Small intestine (tissue), 7 donors: ENCODE results near the gene CAPN14. TPM values are rescaled to one million over a fixed set of nuclear protein-coding genes. Genes with fewer than 3 reads are reported as not detected.

Experiments
- DNase-seq, 2 donors: peaks; one replicate each; pipeline versions ENCODE4 v3.0.0 to v3.0.0-alpha.2; 2013
- FAIRE-seq: peaks from 2 replicates; lab custom pipeline; 2012; peaks lifted over from hg19 to GRCh38; lab: Jason Lieb, UNC
- H3K27ac ChIP-seq, 3 donors: one replicate each; pipeline ENCODE4 v1.5.1; 2013; ENCODE audit warnings: low read length in 2 of 3, mild to moderate bottlenecking in 2 of 3, control low read depth in 1 of 3, inconsistent platforms in 1 of 3, low read depth in 1 of 3, moderate library complexity in 1 of 3
- H3K27me3 ChIP-seq, 3 donors: one replicate each; pipeline ENCODE4 v1.6.1; 2013; ENCODE audit warnings: low read length in 3 of 3, inconsistent platforms in 1 of 3; ENCODE audit not compliant: control insufficient read depth in 3 of 3, insufficient read depth in 3 of 3
- H3K36me3 ChIP-seq, 3 donors: one replicate each; pipeline ENCODE4 v1.6.1; 2013; ENCODE audit warnings: low read length in 3 of 3, inconsistent platforms in 1 of 3, low read depth in 1 of 3, mild to moderate bottlenecking in 1 of 3, moderate library complexity in 1 of 3; ENCODE audit not compliant: control insufficient read depth in 3 of 3, insufficient read depth in 2 of 3
- H3K4me1 ChIP-seq, 3 donors: one replicate each; pipeline ENCODE4 v1.6.1; 2013; ENCODE audit warnings: low read length in 2 of 3, inconsistent platforms in 1 of 3, low read depth in 1 of 3, mild to moderate bottlenecking in 1 of 3, moderate library complexity in 1 of 3; ENCODE audit not compliant: control insufficient read depth in 3 of 3, insufficient read depth in 2 of 3
- H3K4me3 ChIP-seq, 3 donors: one replicate each; pipeline ENCODE4 v1.5.1; 2013; ENCODE audit warnings: low read length in 3 of 3, control low read depth in 1 of 3, inconsistent platforms in 1 of 3, low read depth in 1 of 3, mild to moderate bottlenecking in 1 of 3, moderate library complexity in 1 of 3
- H3K9me3 ChIP-seq, 2 donors: one replicate each; pipeline ENCODE4 v1.6.1; 2013; ENCODE audit warnings: low read depth in 1 of 2, low read length in 1 of 2; ENCODE audit not compliant: control insufficient read depth in 2 of 2, insufficient read depth in 1 of 2
- WGBS, 3 donors: extraction: QIAGEN DNeasy Blood & Tissue Kit; methylation state at CpG; one replicate each; pipeline ENCODE4 v1.1.7; 2013; 5-methylcytosine and 5-hydroxymethylcytosine counted together
- polyA plus RNA-seq, 4 donors: library from polyadenylated mRNA; stranded (reverse) in 3 of 4; unstranded in 1 of 4; fragments of 200-250 nt in 3 of 4; fragments of 120-200 nt in 1 of 4; gene quantifications; one replicate each; pipeline versions ENCODE4 v1.2.1 to v1.2.3, GENCODE V29; 2013
- donor health status: healthy with polysubstance abuse.
- donor health status: control.
- donor health status: control.
- donor health status: Bipolar disorder and iron deficiency.
- donor health status: healthy.

The CAPN14 gene
- polyA plus RNA-seq, 4 donors: 0.06 to 0.15 TPM; not detected in 2

DNA sequence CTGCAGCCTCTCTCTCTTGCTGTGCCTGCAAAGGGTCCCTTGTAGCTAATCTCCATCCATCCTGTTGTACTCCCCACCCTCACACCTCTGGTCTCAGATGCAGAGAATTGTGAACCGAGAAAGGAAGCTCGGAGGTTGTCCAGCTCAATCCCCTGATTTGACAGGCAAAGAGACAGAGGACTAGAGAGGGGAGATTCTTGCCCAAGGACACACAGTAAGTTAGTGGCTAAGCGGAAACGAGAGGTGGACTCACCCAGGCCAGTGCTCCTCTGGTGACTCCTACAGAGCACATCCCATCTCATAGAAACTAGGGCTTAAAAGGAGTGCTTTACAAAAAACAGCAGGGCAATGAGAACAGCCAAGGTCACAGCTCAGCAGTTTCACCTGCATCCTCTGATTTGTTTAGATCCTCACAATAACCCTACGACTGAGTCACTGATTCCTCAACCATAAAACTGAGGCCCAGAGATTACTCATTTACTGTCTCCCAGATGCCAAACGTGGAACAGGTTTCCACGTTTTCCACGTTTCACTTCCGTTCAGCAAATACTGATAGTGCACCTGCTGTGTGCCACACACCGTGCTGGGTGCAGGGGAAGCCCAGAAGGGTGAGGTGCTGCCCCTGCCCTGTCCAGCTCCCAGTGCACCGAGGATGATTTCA is 38.7 kb upstream of the CAPN14 start:
- no peak overlapping the region for H3K27ac ChIP-seq
- H3K9me3 ChIP-seq: no peaks in the 10 kb centered on the region
- H3K4me3 ChIP-seq: no peak overlapping the region

DNA sequence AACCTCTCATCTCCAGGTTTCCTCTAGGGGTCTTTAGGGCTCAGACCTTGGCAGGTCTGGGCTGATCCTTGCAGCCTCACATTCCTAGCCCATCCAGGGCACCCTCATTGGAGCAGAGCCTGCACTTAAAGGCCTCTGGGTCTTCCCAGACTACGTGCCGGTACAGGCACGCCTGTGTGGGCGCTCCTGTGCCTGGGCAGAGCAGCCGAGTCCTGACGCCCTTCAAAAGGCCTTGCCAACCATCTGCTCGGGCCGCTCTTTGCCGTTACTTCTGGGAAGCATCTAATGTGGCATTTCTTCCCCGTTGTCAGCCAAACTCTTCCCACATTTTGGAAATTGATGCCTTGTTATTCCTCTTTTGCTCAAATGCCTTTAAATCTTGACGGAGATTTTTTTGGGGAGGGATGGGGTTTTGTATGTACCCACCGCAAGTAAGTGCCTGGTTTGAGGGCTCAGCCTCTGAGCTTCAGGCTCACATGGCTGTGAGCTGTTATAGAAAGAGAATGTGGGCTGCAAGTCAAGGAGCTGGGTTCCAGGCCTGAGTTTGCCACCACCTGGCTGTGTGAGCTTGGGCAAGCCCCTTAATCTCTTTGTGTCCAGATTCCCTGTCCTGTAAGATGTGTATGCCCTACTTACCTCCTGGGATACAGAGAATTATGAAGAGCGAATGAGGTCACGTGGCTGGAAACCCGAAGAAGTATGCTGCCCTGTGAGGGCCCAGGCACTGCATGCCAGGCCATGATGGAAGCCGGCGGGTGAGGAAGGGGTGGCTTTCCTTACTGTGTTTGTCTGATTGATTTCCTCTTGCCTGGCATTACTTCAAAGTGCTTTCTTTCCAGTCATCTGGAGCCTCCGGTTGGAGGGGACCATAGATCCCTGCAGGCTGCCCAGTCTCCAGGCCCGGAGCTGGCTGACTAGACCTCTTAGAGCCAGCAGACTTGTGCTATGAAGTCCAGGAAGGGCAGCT is 37.2 kb upstream of the CAPN14 start:
- peaks cover 0 to 28% (median 0%) of the 10 kb centered on the region in 3 donors for H3K4me1 ChIP-seq
- 87 to 94% (median 90%) methylated on average over 19 of the region's 19 CpGs for WGBS, 3 donors
- H3K36me3 ChIP-seq: peaks cover 0 to 2% (median 0%) of the 10 kb centered on the region in 3 donors
- no peak for DNase-seq
- no peaks in the 10 kb centered on the region for H3K9me3 ChIP-seq
- no peak overlapping the region for H3K27ac ChIP-seq
- H3K27me3 ChIP-seq: no peaks in the 10 kb centered on the region
- no peak overlapping the region for H3K4me3 ChIP-seq
- no peak for FAIRE-seq

More for the DNA sequence above, 38.7 kb upstream of the CAPN14 start:
- DNase-seq: peak; percentile 40 to 65
- no peak for FAIRE-seq
- Histone ChIP-seq H3K36me3 (peaks cover 0 to 6% (median 0%) of the 10 kb centered on the region in 3 donors), H3K4me1 (peaks cover 0 to 28% (median 0%) of the 10 kb centered on the region in 3 donors), H3K27me3 (no peaks in the 10 kb centered on the region)
- 42 to 65% (median 52%) methylated on average over 11 of the region's 11 CpGs for WGBS, 3 donors

DNA sequence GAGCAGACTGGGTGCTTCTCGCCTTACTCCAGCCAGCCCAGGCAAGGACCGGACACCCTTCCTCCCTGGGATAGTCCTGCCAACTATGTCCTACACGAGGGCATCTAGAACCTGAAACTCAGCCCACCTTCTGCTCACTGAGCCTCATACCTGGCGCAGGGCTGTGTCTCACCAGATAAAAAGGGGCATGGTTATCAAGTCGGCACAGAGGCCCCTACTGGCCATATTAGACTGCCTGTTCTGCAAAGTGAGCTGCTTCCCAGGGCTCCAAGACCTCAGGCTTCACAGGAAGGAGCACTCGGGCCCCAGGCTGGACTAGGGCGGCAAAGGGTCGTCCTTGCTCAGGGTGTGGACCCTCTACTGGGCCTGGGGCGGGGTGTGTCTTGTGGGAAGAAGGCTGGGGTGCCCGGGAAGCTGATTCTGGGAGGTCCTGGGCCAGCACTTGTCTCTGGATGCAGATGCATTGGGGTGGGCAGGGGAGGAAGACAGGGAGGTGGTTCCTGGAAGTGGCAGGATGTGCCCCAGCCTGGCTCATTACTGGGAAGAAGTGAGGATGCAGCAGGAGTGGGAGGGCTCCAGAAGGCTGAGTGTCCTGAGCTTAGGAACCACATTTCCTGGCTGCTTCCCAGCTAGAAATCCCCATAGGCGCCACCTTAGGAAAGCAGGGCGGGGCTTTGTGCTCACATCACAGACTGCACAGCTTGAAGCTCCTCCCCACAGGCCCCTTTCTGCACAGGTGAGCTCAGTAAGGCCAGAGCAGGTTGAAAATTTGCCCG is 36.2 kb upstream of the CAPN14 start:
- no peak for FAIRE-seq

DNA sequence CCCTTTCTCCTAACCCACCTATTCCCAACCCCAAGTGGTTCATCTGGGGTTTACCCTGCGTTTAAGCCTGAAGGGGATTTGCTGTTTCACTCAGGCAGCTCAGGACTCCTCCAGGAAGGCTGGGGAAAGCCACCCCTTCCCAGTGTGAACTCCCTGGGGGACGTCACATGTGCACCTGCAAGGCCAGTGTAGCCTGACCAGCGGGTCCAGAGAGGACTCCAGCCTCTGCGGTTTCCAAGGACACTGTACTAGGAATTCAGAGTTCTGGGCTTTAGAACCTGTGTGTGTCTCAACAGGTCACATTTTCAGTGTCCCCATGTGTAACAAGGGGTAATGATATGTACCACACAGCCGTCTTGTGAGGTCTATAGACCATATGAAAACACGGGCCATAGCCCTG is 34.5 kb upstream of the CAPN14 start:
- H3K27ac ChIP-seq: no peak overlapping the region
- H3K4me3 ChIP-seq: no peak overlapping the region
- DNase-seq (no peak), FAIRE-seq (no peak)
- H3K9me3 ChIP-seq: no peaks in the 10 kb centered on the region
- H3K27me3 ChIP-seq: no peaks in the 10 kb centered on the region
- H3K4me1 ChIP-seq: peaks cover 0 to 22% (median 0%) of the 10 kb centered on the region in 3 donors
- peaks cover 0 to 9% (median 0%) of the 10 kb centered on the region in 3 donors for H3K36me3 ChIP-seq
- WGBS, 3 donors: 85 to 91% (median 91%) methylated on average over 6 of the region's 6 CpGs

More for the DNA sequence above, 36.2 kb upstream of the CAPN14 start:
- Histone ChIP-seq H3K9me3 (no peaks in the 10 kb centered on the region), H3K27ac (no peak overlapping the region), H3K36me3 (peaks cover 0 to 9% (median 0%) of the 10 kb centered on the region in 3 donors), H3K27me3 (no peaks in the 10 kb centered on the region), H3K4me3 (no peak overlapping the region), H3K4me1 (peaks cover 0 to 28% (median 0%) of the 10 kb centered on the region in 3 donors)
- peak; percentile 24 to 51 for DNase-seq
- 51 to 78% (median 72%) methylated on average over 13 of the region's 13 CpGs for WGBS, 3 donors

DNA sequence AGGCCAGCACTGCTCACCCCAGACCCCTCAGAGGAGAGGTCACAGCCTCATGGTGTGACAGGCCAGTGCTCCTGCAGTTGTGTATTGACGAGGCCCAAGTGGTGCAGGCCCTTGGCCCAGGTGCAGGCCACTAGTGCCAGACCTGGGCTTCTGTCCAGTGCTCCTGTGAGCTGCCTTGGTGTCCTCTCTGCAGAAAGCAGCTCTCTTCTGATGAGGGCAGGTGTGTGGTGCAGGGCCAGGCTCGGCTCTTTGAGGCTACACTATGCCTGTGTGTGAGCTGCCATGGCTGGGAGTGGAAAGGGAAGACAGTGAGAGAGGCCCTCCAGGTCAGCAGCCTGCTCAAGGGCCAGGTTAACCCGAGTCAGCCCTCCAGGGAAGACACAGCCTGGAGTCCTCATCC is 33.7 kb upstream of the CAPN14 start:
- no peaks in the 10 kb centered on the region for H3K9me3 ChIP-seq
- FAIRE-seq (no peak), DNase-seq (no peak)
- H3K27ac ChIP-seq: no peak overlapping the region
- 69 to 83% (median 71%) methylated on average over 3 of the region's 3 CpGs for WGBS, 3 donors
- H3K4me3 ChIP-seq: no peak overlapping the region
- H3K4me1 ChIP-seq: peaks cover 0 to 14% (median 0%) of the 10 kb centered on the region in 3 donors
- peaks cover 0 to 9% (median 0%) of the 10 kb centered on the region in 3 donors for H3K36me3 ChIP-seq
- H3K27me3 ChIP-seq: no peaks in the 10 kb centered on the region

DNA sequence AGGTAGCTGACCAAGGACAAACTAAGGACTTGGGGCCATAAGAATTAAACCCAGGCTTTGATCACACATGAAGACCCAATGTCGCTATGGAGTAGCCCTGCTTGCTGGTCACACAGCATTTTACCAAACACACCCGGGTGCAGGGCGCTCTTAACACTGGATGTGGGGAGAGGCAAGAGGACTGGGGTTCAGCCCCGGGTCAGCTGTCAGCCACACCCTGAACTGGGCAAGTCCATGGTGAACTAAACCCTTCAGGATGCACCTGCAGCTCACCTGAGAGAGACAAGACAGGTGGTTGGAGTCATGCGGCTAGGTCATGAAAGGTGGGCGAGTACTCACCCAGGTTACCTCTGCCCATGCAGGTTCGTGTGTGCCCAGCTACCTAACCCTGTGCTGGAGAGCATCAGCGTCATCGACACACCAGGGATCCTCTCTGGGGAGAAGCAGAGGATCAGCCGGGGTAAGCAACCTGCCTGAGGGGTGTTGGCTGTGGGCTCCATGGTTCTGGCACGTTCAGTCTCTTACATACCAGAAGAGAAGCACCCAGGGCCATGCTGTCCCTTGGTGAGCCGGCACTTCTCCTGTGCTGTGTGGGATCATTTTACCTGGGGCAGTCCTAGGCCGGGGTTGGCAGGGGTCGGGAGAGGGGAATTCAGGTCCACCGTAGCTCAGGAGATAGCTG is 31.8 kb upstream of the CAPN14 start:
- 84 to 92% (median 87%) methylated on average over 15 of the region's 15 CpGs for WGBS, 3 donors
- Histone ChIP-seq H3K4me1 (peaks cover 0 to 7% (median 0%) of the 10 kb centered on the region in 3 donors), H3K4me3 (no peak overlapping the region), H3K36me3 (peaks cover 0 to 9% (median 0%) of the 10 kb centered on the region in 3 donors), H3K27ac (no peak overlapping the region), H3K9me3 (no peaks in the 10 kb centered on the region), H3K27me3 (no peaks in the 10 kb centered on the region)
- FAIRE-seq (no peak), DNase-seq (no peak)

DNA sequence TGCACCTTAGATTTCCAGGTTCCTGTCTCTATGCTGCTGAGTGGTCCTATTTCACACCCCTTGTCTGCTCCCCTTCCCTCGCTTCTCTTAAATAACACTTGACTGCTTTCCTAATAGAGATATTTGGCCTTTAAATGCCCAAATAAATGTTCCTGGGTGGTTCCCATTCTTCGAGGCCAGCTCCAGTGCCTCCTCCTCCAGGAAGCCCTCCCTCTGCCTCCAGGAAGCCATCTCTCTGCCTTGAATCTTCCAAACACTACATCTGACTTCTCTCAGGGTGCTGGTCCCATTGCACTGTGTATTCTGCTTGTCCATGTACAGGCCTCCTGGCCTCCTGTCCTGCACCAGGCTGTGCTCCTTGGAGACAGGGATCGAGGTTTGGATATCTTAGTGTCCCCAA is 30.8 kb upstream of the CAPN14 start:
- Histone ChIP-seq H3K27me3 (no peaks in the 10 kb centered on the region), H3K27ac (no peak overlapping the region), H3K9me3 (no peaks in the 10 kb centered on the region), H3K36me3 (peaks cover 0 to 9% (median 0%) of the 10 kb centered on the region in 3 donors), H3K4me3 (no peak overlapping the region), H3K4me1 (no peaks in the 10 kb centered on the region)
- 86 to 92% (median 88%) methylated on average over 3 of the region's 3 CpGs for WGBS, 3 donors
- FAIRE-seq (no peak), DNase-seq (no peak)
